GM18499 (cell line): ENCODE measurements around the gene CD34.
"Not testable (repeated sequence)": the region's sequence is repeated elsewhere in the genome, so short reads cannot be mapped to it uniquely, and the experiment has no call there.

ENCODE experiments used
- ATAC-seq: cut with Tn5 transposase; IDR thresholded peaks from one replicate; pipeline ENCODE4 v1.9.1; 2021; ENCODE audit warnings: moderate number of reproducible peaks; ENCODE audit not compliant: insufficient read depth, unreplicated experiment

Gene CD34

DNA sequence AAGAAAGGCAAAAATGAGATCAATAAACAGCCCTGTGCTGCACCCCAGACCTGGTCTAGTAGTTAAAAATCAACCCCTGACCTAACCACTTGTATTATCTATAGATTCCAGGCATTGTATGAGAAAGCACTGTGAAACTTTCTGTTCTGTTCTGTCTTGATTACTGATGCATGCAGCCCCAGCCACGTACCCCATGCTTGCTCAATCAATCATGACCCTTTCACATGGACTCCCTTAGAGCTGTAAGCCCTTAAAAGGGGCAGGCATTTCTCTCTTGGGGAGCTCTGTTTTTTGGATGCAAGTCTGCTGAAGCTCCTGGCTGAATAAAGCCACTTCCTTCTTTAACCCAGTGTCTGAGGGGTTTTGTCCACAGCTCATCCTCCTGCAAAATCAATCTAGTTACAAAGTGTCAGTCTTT lies 24.2 kb upstream of the CD34 start:
- ATAC-seq: peak; percentile 84

DNA sequence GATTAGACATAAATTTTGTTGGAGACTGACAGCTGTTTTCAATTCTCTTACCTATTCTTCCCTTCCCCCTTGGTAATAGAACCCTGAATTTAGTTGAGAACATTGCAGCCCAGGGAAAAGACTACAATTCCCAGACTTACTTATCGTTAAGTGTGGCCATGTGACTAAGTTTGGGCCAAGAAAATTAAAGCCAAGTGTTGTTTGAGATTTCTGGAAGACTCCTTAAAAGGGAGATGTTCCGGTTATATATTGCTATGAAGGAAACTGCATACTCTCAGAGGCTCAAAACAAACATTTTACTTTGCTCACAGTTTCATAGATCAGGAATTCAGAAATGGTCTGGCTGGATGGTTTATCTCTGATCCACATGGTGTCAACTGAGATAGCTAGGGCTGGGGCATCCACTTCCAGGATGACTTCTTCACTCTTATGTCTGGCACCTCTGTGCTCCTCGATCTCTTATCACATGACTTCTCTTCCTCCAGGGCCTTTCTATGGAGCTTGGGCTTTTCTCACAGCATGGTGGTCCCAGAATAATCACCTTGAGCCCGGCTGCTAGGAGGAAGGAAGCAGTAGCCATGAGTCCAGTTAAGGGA lies 22.4 kb upstream of the CD34 start:
- ATAC-seq: no peak

DNA sequence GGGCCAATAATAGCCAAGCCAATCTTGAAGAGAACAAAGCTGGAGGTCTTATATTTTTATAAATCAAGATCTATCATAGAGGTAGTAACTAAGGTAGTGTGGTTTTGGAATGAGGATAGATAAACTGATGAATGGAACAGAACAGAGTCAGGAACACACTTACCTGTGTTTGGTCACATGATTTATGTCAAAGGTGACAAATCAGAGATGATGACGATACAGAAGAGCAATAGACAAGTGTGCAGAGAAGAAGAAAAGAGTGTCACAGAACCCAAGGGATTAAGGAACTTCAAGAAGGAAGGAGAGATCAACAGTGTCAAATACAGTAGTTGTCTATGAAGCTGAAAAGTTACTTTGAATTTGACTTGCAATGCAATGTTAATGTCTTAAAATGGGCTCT lies 16.1 kb upstream of the CD34 start:
- no peak for ATAC-seq

DNA sequence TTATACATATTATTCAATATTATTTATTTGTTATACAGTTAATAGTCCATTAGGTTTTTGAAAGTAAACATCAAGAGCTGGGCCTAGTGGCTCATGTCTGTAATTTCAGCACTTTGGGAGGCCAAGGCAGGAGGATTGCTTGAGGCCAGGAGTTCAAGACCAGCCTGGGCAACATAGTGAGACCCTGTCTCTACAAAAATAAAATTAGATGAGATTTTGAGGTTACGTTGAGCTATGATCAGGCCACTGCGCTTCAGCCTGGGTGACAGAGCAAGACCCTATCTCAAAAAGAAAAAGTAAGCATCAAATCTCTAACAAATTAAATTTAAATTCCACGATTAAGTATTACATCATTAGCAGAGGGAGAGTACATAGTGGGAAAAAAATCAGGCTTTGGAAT lies 15.0 kb upstream of the CD34 start:
- not testable (repeated sequence) for ATAC-seq

DNA sequence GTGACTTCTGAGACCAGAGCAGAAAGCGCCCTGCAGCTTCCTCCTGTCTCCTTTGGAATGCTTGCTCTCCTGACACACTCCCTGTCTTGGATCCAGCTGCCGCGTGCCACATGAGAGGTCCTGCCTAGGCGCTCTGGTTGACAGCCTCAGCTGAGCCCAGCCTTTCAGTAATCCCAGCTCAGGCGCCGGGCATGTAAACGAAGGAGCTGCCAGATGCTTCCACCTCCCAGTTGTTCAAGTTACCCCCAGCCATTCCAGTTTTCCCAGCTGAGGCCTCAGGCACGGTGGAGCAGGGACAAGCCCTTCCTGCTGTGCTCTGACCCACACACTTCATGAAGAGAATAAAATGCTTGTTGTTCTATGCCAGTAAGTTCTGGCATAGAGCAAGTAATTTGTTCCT lies 14.3 kb upstream of the CD34 start:
- ATAC-seq: no peak

DNA sequence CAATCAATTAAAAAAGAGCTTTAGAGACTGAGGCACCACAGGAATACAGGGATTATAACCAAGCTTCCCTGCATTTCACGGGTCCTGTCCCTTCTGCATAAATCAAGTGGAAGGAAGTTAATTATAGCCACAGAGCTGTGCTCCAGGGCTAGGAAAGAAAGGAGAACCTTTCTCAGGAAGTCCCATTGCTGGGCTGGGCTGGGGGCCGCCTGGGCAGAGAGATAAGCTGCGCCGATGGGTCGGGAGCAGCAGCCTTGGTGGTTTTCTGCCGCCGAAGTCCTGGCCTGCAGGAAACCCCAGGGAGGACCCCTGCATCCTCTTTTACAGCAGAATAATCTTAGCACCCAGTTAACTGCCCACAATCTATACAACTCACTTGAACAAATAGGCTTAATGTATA lies 12.6 kb upstream of the CD34 start:
- no peak for ATAC-seq

DNA sequence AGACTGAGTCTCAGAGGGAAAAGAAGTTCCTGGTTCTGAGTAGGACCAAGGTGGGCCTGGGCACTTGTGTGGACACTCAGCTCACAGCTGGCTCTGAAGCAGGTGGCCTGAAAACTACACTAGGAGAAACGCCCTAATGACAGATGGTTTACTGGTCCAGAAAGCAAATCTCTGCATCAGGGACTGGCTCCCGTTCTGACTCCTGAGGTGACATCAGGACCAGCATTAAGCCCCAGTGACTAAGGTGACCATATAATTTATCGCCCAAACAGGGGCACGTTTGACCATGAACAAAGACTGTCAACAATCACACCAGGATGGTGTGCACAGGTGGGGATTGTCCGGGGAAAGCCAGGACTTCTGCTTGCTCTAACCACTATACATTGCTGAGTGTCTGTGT lies 12.2 kb upstream of the CD34 start:
- no peak for ATAC-seq

DNA sequence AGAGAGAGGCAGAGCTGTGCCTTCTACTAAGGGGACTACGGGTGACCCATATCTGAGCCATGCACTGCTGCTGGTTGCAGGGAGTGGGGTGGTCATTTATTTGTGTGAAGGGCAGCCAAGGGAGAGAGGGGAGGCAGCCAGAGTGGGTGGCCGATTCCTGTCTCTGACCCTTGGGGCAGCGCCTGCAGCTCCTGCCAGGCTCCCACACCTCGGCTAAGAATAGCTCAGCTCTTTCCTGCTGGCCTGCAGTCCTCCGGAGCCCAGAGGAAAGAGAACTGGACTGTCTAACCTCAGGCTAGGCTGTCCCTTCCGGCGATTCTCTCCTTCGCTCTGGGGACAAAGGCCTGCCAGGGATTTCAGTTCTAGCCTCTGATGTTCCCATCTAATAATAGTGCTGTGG lies 11.6 kb upstream of the CD34 start:
- no peak for ATAC-seq

DNA sequence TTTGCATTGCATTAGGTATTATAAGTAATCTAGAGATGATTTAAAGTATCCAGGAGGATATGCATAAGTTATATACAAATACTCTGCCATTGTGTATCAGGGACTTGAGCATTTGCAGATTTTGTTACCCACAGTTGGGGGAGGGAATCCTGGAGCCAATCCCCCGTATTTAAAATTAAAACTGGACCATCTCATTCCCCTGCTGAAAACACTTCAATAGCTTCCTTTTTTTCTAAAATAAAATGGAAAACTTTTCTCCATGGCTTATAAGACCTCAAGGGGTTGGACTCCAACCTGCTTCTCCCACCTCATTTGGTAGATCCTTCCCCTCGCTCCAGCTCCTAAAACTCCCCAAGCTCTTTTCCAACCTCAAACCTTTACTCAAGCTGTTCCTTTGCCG lies 10.4 kb upstream of the CD34 start:
- no peak for ATAC-seq

DNA sequence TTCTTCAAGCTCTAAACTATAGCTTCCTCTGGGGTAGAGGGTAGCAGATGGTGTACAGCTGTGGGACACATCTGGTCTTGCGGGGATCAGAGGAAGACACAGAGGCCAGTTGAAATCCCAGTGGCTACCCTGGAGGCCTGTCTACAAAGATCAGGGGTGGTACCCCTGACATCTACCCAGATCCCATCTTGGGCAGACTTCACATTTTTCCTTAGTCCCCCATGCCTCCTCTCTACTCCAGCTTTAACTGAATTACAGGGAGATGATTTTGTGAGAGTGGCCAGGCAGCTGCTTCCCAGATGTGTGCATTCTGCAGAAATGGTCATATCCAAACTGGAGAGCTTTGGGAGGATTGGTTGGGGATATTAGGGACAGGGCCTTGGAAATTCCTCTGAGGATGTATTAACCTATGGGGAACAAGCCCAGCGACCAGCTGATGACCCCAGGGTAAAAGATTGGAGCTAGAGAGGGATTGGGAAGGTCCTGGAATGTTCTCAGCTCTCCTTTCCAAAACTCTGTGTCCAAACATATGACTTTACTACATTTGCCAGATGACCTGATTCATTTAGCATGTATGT lies 9.6 kb upstream of the CD34 start:
- no peak for ATAC-seq

DNA sequence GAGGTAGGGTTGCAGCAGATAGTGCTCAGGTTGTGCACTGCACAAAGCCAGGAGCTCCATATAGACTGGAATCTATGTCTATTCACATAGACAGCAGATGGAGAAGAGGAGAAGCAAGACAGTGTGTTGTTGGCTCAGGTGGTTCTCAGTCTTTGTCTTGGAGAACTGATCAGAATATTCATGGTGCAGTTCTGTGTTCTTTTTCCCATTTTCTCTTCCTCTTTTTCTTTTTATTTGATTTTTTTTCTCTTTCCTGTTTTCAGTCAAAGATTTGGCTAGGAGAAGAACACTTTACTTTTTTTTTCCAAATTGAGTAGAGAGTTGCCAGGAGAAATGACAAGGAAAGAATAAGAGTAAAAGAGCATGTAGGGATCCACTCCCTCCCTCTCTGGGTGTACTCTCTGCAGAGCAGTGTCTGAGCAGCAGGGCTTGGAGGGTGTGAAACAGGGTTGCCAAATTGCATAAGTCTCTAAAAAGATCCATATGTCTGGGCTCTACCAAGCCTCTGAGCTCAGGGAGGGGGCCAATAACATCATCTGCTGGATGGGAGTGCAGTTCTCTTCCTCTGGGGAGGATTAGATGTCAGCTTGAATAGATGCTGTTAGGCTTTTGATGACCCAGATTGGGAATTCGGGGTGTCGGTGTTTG lies 8.7 kb upstream of the CD34 start:
- no peak for ATAC-seq

DNA sequence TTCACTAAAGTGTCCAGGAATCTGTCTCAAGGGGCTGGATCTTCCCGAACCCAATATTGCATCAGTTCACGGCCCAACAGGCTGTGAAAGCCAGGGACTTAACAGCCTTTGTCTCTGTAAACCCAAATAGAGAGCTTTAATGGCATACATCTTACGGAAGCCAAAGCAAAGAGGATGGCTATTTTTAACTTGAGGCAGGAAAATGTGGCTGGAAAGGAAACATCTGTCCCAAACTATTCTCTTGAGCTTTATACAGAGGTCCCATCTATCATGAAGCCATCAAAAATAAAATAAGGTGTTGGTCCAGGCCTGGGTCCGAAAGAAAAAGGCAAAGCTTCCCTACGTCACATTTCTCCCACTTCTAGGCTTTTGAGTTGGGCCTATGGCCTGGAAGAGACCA lies 7.7 kb upstream of the CD34 start:
- ATAC-seq: no peak

DNA sequence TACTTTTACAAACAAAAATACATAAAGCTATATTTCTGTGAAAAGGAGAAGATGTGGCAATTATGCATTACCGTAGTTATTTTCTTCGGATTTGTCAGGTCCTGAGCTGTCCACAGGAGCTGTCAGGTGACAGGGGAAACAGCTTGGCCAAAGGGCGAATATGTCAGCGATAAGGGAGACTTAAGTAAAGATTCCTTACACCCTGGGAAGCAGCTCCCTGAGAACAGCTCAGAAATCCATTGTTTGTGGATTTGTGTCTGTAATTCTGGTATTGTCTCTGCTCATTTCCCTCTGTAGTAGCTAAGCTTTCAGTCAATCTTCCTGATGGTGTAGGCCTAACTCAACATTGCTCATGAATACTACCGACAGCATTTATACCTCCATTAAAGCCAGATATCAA lies 7.1 kb upstream of the CD34 start:
- no peak for ATAC-seq

DNA sequence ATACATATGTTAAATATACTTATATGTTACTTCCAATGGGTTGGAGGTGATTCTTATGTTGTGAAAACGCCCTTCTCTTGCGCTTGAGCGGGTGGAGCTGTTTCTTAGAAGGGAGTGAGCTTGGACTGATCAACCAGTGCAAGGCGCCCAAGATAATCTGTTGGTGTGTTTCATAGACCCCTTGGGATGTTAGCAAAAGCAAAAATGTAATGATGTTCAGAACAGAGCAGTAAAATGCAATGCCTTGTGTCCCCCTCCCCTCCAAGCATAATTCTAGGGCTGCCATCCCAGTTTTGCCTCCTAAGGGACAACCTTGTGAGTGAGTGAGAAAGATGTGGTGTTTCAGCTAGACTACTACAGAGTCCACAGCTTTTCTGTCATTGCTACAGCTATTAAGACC lies 6.2 kb upstream of the CD34 start:
- ATAC-seq: no peak

DNA sequence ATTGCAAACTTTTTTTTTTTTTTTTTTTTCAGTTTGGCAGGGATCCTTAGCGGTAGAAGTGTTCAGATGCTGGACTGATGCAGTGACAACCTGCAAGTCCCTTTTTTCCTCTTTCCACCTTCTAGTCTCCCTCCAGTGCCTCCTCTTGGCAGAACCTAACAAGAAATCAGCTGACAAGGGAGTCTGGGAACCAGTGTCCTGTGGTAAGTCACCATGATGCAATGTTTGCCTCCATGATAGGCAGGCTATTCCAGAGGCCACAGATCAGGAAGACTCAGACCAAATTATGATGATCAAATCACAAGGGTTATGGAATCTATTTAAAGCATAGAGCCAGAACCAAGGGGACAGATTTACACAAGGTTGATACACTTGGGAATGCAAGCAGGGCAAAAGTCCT lies 3.0 kb upstream of the CD34 start:
- no peak for ATAC-seq

DNA sequence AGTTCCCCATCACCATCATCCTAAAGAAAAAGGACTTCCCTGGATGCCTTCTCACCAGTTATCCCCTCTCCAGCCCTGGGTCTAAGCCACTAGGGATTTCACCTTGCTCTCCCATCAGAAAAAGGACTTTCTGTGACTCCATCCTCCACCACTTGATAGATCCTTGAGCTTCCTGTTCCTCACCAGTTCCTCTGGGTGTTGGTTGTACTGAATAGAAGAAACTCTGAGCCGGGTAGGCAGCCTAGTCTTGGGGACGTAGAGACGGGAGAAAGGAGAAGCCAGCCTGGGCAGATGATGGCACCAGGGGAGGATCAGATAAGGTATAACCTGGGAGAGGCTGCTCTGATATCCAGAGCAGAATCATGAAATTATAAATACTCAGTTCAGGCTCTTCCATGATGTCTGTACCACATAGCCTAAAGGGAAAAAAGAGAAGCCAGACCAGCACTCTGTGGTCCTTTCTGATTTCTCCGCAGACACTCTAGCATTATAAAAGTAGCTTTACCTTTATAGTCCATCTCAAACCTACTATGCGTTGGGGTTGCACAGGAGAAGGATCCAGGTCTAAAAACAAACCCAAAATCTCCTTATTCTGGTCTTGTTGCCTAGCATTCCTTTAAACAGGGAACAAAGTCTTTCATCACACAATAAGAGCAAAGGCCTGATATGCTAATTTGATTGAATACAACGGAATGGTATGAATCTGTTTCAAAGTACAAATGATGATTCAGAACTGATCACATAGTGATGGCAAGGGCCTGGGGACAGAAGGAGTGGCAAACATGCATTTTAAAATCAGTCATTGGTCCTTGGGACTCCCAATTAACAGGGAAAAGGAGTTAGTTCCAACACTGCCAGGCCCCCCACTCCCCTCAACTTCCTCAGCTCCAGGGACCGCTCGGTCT lies 1.2 kb upstream of the CD34 start:
- no peak for ATAC-seq

DNA sequence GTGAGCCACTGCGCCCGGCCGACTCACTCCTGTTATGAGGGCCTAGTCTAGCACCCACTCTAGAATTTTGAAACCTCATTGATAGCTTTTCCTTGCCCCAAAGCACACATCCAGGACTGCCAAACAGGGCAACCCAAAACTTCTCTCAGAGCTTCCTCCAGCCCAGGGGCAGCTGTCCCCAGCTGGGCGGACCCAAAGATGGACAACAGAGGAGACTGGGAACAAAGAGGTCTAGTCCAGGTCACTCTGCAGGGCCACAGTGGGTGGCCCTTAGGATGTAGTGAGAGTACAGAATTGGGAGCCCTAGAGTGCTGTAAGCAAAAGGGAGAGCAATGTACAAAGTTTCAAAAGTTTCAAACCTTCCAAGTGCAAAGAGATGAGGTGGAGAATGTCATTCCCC lies 1.2 kb downstream of the CD34 start:
- no peak for ATAC-seq

DNA sequence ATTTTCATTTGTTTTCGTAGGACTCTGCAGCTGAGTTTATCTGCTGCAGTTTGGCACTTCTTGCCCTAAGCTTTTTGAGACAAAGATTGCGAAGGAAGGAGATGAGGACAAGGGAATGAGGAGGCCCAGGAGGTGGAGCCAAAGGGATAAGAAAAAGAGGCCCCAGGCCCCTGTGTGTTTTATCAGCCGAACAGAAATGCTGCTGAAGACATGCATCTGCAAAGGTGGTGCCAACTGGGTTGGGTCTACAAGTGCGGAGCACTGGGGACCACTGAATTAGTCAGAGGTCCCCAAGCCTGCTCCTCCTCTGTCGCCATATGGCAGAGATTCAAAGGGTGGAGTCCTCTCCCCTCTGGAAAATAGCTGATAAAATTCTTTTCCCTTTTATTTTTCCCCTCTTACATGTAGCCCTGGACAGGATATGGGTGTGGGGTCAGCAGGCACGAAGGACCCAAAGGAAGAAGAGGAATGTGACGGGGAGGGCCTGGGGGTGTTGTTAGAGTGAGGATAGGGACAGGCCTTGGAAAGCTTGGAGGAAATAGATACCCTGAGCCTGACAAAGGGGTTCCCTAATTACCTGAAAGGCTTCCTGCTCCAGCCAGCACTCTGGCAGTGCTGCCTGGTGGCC lies 2.7 kb downstream of the CD34 start:
- ATAC-seq: no peak

DNA sequence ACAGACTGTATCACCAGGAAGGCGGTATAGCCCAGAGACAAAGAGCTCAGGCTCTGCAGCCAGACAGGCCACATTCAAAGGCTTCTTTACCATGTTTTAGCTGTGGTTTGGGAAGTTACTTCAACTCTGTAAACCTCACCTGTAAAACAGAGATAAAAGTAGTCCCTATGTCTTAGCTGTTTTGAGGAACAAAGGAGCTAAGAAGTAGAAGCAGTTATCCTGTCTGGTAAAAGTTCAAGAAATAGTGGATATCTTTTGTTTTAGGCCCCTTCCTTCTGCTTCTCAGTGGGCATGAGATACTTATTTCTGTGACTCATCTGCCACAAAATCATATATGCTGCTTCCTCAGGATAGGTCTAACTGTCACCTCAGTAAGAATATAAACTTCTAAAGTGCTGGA lies 6.5 kb downstream of the CD34 start:
- no peak for ATAC-seq

DNA sequence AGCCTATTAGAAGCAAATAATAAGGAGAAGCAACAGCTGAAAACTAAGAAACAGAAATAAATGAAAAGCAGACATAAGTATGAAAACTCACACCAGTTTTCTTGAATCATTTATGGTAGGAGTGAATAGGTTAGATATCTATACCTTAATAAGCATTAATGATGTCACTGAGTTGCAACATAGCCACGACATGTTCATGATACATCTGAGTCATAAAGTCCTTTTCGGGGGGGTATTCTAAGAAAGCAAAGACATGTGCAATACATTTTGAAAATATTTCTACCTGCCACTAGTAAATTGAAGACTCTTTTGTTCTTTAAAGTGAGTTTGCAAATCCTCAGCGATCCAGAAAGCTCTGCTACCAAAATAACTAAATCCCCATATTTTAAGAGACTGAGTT lies 7.2 kb downstream of the CD34 start:
- no peak for ATAC-seq

DNA sequence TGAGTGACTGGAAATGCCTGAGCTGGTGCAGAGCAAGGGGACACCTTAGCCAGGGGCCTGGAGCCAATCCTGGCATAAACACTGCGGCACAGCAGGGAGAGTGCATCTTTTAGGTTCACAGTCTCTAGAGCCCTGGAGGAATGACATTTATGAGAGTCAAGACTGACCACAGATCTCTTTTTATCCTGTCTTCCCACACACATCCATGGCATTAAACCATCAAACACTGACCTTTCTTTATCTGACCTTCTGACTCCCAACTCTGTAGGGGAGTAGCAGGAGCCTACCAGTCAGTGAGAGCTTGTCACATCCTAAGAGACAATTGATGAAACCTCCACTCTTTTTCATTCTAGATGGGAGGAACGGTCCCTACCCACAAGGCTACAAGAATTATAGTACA lies 7.9 kb downstream of the CD34 start:
- ATAC-seq: no peak
